Head of caudate nucleus (tissue), 42 donors: Measurements from ENCODE around the gene PPP1R16B.

Source experiments
- DNase-seq, 42 donors: peaks; one replicate each; pipeline versions ENCODE4 v3.0.0 to v3.0.0-alpha.2; 2020 to 2021; ENCODE audit warnings: mixed read lengths in 7 of 42
- intact Hi-C: fragments of 100-400 bp; cut with DNase I; formaldehyde crosslinking; loops from one replicate; pipeline ENCODE4 v1.15.0; 2022

Gene PPP1R16B

GRCh38 chr20:38805502-38805957 is at the start of gene PPP1R16B:
PPP1R16B (plus strand) TSS chr20:38805697; CDS start chr20:38835926, 30,229 bp downstream.
- peak; percentile 58 to 94 (median 86) for DNase-seq
- intact Hi-C loops: loop anchor here (5.0 kb wide), 1 partner anchor 87 kb away; no protein-coding TSS in a partner anchor

- intact Hi-C loops: no loop called here
- DNase-seq: no peak
Observed at GRCh38 chr20:38757145-38757775, 48.2 kb upstream of the PPP1R16B start.

- peak in 4 of 42 donors; percentile 23 to 50 (median 30) for DNase-seq
- intact Hi-C loops: no loop called here
Observed at GRCh38 chr20:38759106-38759505, 46.4 kb upstream of the PPP1R16B start.

GRCh38 chr20:38760978-38761377 is 44.5 kb upstream of the PPP1R16B start:
- DNase-seq: no peak
- intact Hi-C loops: no loop called here

GRCh38 chr20:38762174-38762573 is 43.3 kb upstream of the PPP1R16B start:
- DNase-seq: no peak
- intact Hi-C loops: no loop called here

- intact Hi-C loops: no loop called here
- DNase-seq: peak in 9 of 42 donors; percentile 16 to 63 (median 31)
Observed at GRCh38 chr20:38763616-38764015, 41.9 kb upstream of the PPP1R16B start.

GRCh38 chr20:38764567-38765318 is 40.8 kb upstream of the PPP1R16B start:
- intact Hi-C loops: no loop called here
- DNase-seq: peak; percentile 51 to 96 (median 80)

GRCh38 chr20:38766071-38766470 is 39.4 kb upstream of the PPP1R16B start:
- intact Hi-C loops: no loop called here
- DNase-seq: no peak

GRCh38 chr20:38769376-38770295 is 35.9 kb upstream of the PPP1R16B start:
- intact Hi-C loops: no loop called here

GRCh38 chr20:38770546-38770945 is 35.0 kb upstream of the PPP1R16B start:
- no peak for DNase-seq
- intact Hi-C loops: no loop called here

More at GRCh38 chr20:38769376-38770295, 35.9 kb upstream of the PPP1R16B start:
- DNase-seq: peak in 12 of 42 donors; percentile 17 to 65 (median 39)

- DNase-seq: no peak
- intact Hi-C loops: no loop called here
Observed at GRCh38 chr20:38770970-38771369, 34.5 kb upstream of the PPP1R16B start.

GRCh38 chr20:38771621-38772020 is 33.9 kb upstream of the PPP1R16B start:
- intact Hi-C loops: no loop called here
- DNase-seq: no peak

GRCh38 chr20:38774167-38774566 is 31.3 kb upstream of the PPP1R16B start:
- DNase-seq: no peak
- intact Hi-C loops: no loop called here

- intact Hi-C loops: no loop called here
- no peak for DNase-seq
Observed at GRCh38 chr20:38776363-38776762, 29.1 kb upstream of the PPP1R16B start.

GRCh38 chr20:38779247-38780097 is 26.0 kb upstream of the PPP1R16B start:
- DNase-seq: peak in 30 of 42 donors; percentile 6 to 78 (median 42)
- intact Hi-C loops: no loop called here

- no peak for DNase-seq
- intact Hi-C loops: no loop called here
Observed at GRCh38 chr20:38782275-38782674, 23.2 kb upstream of the PPP1R16B start.

GRCh38 chr20:38787870-38788269 is 17.6 kb upstream of the PPP1R16B start:
- DNase-seq: no peak
- intact Hi-C loops: no loop called here

GRCh38 chr20:38789503-38790199 is 15.8 kb upstream of the PPP1R16B start:
- DNase-seq: no peak
- intact Hi-C loops: no loop called here
